Neural cell (in vitro differentiated cells): ENCODE measurements around the gene IFNLR1.

Experiments used
- CTCF ChIP-seq: fragments of 450-650 bp; IDR thresholded peaks from 2 replicates; pipeline ENCODE4 v1.5.1; 2014; ENCODE audit warnings: antibody characterized with exemption, mild to moderate bottlenecking, moderate library complexity; ENCODE audit not compliant: poor library complexity, severe bottlenecking
- EP300 ChIP-seq: fragments of 450-650 bp; conservative IDR thresholded peaks from 2 replicates; pipeline ENCODE4 v1.6.1; 2014; ENCODE audit warnings: antibody characterized with exemption, mild to moderate bottlenecking, moderate library complexity; ENCODE audit not compliant: poor library complexity, severe bottlenecking
- EZH2 ChIP-seq: fragments of 200-600, 300-800 bp; shearing (Covaris generic), sonication (generic); IDR thresholded peaks from 2 replicates; pipeline ENCODE4 v1.6.1; 2014; ENCODE audit warnings: antibody characterized with exemption, low read length, borderline replicate concordance, mild to moderate bottlenecking; ENCODE audit not compliant: insufficient read depth, poor library complexity, severe bottlenecking
- MXI1 ChIP-seq: fragments of 450-650 bp; conservative IDR thresholded peaks from 2 replicates; pipeline ENCODE4 v1.6.1; 2014; ENCODE audit warnings: antibody characterized with exemption, mild to moderate bottlenecking; ENCODE audit not compliant: poor library complexity, severe bottlenecking
- POLR2AphosphoS5 ChIP-seq: IDR thresholded peaks from 2 replicates; pipeline ENCODE4 v1.6.1; 2012
- RAD21 ChIP-seq: fragments of 450-650 bp; conservative IDR thresholded peaks from 2 replicates; pipeline ENCODE4 v1.6.1; 2014; ENCODE audit warnings: antibody characterized with exemption, mild to moderate bottlenecking, moderate library complexity
- REST ChIP-seq: IDR thresholded peaks from 2 replicates; pipeline ENCODE4 v1.6.1; 2012; ENCODE audit warnings: borderline replicate concordance
- SMC3 ChIP-seq: fragments of 450-650 bp; conservative IDR thresholded peaks from 2 replicates; pipeline ENCODE4 v1.6.1; 2014; ENCODE audit warnings: antibody characterized with exemption, mild to moderate bottlenecking, moderate library complexity; ENCODE audit not compliant: poor library complexity
- TAF1 ChIP-seq: IDR thresholded peaks from 2 replicates; pipeline ENCODE4 v1.6.1; 2012; ENCODE audit warnings: low read depth

GRCh38 chr1:24182061-24182460, 5.0 kb downstream of the IFNLR1 start:
- TF ChIP-seq CTCF, result no peak
- TF ChIP-seq REST, result no peak
- no peak for TF ChIP-seq EZH2
- TF ChIP-seq TAF1, result no peak
- TF ChIP-seq RAD21, result no peak
- TF ChIP-seq SMC3, result no peak
- no peak for TF ChIP-seq POLR2AphosphoS5
- no peak for TF ChIP-seq EP300
- TF ChIP-seq MXI1, result no peak
